ENCODE data around the gene ZNF629. TPM values are rescaled to one million over a fixed set of nuclear protein-coding genes. Genes with fewer than 3 reads are reported as not detected.
A peak's percentile ranks its signal among the peaks of the same experiment; 100 is the strongest.

The ZNF629 gene
- total RNA-seq, 2 experiments from 2014 or later = 1.6 to 1.7 TPM

DNA sequence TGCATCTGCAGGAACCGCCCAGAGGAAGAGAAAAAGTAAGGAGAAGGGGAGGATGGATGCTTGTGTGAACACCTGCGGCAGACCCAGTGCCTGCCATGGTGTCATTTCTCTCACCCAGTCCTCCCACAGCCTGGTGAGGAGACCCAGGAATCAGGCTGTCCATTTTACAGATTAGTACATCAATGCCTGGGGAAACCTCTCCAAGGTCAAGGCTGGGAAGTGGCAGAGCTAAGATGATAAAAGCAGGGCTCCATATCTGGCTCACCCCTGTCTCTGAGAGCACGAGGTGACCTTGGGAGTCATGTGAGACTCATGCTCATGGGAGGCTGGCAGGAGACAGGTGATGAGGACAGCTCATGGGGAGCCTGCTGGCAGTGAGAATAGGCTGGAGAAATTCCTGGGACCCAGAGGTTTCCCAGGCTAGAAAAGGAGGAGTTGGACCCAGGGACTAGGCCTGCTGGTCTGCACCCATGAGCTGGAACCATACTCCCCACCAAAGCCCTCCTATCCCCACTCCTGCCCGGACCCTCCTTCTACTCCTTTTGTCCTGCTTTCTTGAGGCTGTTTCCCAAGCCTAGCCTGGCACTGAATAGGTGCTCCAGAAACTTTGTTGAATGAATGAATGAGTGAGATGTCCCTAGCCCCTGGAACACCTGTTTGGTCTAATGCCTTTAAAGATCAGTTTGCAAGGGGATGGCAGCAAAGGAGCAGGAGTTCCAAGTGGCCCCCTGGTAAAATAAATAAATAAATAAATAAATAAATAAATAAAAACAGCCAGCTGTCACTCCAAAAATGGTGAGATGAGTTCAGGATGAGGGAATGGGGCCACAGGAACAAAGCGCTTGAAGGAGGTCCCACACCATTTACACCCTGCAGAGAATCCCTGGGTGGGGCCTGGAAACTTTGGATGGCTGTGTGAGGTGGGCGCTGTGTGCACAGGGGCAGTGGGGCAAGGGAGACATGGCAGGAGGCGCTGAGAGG lies 1.6 kb downstream of the ZNF629 start:
- TF ChIP-seq, protein P1, sequence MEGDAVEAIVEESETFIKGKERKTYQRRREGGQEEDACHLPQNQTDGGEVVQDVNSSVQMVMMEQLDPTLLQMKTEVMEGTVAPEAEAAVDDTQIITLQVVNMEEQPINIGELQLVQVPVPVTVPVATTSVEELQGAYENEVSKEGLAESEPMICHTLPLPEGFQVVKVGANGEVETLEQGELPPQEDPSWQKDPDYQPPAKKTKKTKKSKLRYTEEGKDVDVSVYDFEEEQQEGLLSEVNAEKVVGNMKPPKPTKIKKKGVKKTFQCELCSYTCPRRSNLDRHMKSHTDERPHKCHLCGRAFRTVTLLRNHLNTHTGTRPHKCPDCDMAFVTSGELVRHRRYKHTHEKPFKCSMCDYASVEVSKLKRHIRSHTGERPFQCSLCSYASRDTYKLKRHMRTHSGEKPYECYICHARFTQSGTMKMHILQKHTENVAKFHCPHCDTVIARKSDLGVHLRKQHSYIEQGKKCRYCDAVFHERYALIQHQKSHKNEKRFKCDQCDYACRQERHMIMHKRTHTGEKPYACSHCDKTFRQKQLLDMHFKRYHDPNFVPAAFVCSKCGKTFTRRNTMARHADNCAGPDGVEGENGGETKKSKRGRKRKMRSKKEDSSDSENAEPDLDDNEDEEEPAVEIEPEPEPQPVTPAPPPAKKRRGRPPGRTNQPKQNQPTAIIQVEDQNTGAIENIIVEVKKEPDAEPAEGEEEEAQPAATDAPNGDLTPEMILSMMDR (IDR thresholded peaks at IDR 0.05) = no peak
- Mint-ChIP-seq H3K4me1 (ENCODE audit: low read depth) (peaks cover 21% of the 10 kb centered on the region), H3K36me3 (ENCODE audit: low read depth) (no peaks in the 10 kb centered on the region), H3K4me3 (peak overlapping the region; percentile 82), H3K27me3 (peaks cover 5% of the 10 kb centered on the region), H3K27ac (no peak overlapping the region), H3K9me3 (no peaks in the 10 kb centered on the region)
- Histone ChIP-seq H3K4me3 (ENCODE audit: low read length) (no peak overlapping the region), H3K4me1 (ENCODE audit: insufficient read depth, low read length) (peaks cover 20% of the 10 kb centered on the region), H3K9me3 (ENCODE audit: control insufficient read depth in 1 of 2, insufficient read depth in 1 of 2, low read length in 2 of 2) (no peaks in the 10 kb centered on the region), H3K27ac (ENCODE audit: low read depth in 1 of 2, low read length in 2 of 2) (no peak overlapping the region), H3K27me3 (ENCODE audit: control insufficient read depth in 1 of 2, insufficient read depth in 2 of 2, low read length in 2 of 2) (peaks cover 7 to 17% of the 10 kb centered on the region in 2 experiments), H3K36me3 (ENCODE audit: insufficient read depth, low read length) (no peaks in the 10 kb centered on the region)
- intact Hi-C loops (cut with DNase I, micrococcal nuclease) = no loop called here
- ChIA-PET CTCF (no interaction called here), POLR2A (no interaction called here)
- no peak for DNase-seq
- ATAC-seq (ENCODE audit: poor library complexity) = no peak

DNA sequence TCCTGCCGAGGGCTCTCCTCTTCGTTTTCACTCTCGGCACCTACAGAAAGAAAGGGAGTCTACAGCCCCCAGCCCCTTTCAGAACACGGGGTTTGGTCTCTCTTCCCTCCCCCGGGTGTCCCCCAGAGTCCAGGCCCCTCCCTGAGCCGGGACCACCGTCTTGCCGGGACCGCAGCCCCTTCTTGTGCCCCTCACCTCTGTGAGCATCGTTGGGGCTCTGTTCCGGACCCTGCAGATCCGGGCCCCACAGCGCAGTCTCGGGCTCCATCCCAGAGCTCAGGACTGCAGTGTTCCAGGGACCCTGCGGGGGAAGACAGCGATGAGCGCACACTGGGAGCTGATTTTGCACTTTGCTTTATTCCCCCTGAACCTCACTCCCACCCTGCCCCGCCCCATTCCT lies 2.8 kb downstream of the ZNF629 start:
- Mint-ChIP-seq H3K4me3 (no peak overlapping the region), H3K9me3 (no peaks in the 10 kb centered on the region), H3K27ac (no peak overlapping the region), H3K27me3 (peaks cover 5% of the 10 kb centered on the region), H3K4me1 (ENCODE audit: low read depth) (peaks cover 21% of the 10 kb centered on the region), H3K36me3 (ENCODE audit: low read depth) (no peaks in the 10 kb centered on the region)
- intact Hi-C loops (cut with DNase I, micrococcal nuclease) = no loop called here
- DNase-seq (peak in 1 of 14 experiments; percentile 13), ATAC-seq (ENCODE audit: poor library complexity) (no peak)
- TF ChIP-seq, protein P1 (IDR thresholded peaks at IDR 0.05) = no peak
- ChIA-PET POLR2A (no interaction called here), CTCF (no interaction called here)
- Histone ChIP-seq H3K9me3 (ENCODE audit: control insufficient read depth in 1 of 2, insufficient read depth in 1 of 2, low read length in 2 of 2) (no peaks in the 10 kb centered on the region), H3K4me3 (ENCODE audit: low read length) (no peak overlapping the region), H3K36me3 (ENCODE audit: insufficient read depth, low read length) (no peaks in the 10 kb centered on the region), H3K27me3 (ENCODE audit: control insufficient read depth in 1 of 2, insufficient read depth in 2 of 2, low read length in 2 of 2) (peaks cover 7 to 17% of the 10 kb centered on the region in 2 experiments), H3K27ac (ENCODE audit: low read depth in 1 of 2, low read length in 2 of 2) (no peak overlapping the region), H3K4me1 (ENCODE audit: insufficient read depth, low read length) (peaks cover 20% of the 10 kb centered on the region)

DNA sequence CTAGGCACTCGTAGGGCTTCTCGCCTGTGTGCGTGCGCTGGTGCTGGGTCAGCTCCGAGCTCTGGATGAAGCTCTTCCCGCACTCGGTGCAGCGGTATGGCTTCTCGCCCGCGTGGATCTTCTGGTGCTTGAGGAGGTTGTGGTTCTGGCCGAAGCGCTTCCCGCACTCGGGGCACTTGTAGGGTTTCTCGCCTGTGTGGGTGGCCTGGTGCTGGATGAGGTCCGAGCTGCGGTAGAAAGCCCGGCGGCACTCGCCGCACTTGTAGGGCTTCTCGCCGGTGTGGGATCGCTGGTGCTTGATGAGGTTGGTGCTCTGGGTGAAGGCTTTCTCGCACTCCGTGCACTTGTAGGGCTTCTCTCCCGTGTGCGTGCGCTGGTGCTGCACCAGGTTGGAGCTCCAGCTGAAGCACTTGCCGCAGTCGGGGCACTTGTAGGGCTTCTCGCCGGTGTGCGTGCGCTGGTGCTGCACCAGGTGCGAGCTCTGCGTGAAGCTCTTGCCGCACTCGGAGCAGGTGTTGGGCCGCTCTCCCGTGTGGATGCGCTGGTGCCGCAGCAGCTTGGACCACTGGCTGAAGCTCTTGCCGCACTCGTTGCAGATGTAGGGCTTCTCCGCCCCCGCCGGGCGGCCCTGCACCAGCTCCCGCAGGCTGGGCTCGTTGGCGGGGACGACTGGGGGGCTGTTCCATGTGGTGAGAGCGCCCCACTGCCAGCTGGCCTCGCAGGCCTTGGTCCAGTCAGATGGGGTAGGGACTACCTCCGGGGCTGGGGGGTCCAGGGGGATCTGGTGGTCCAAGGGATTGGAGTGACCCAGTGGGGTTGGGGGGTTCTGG lies 3.5 kb downstream of the ZNF629 start:
- no peaks in the 10 kb centered on the region for H3K9me3 Mint-ChIP-seq
- POLR2A ChIA-PET = interaction anchor here (0.5 kb wide), 1 partner anchor 684 kb away, joined by 5 read pairs; no protein-coding TSS in a partner anchor
- CTCF ChIA-PET = interaction anchor here (1.1 kb wide), 1 partner anchor 185 kb away, joined by 3 read pairs; no protein-coding TSS in a partner anchor

More for the DNA sequence above, 3.5 kb downstream of the ZNF629 start:
- ATAC-seq (ENCODE audit: poor library complexity) = no peak
- peak in 1 of 14 experiments; percentile 16 for DNase-seq
- Histone ChIP-seq H3K4me1 (ENCODE audit: insufficient read depth, low read length) (peaks cover 20% of the 10 kb centered on the region), H3K27me3 (ENCODE audit: control insufficient read depth in 1 of 2, insufficient read depth in 2 of 2, low read length in 2 of 2) (peaks cover 7 to 17% of the 10 kb centered on the region in 2 experiments), H3K36me3 (ENCODE audit: insufficient read depth, low read length) (no peaks in the 10 kb centered on the region), H3K9me3 (ENCODE audit: control insufficient read depth in 1 of 2, insufficient read depth in 1 of 2, low read length in 2 of 2) (no peaks in the 10 kb centered on the region), H3K27ac (ENCODE audit: low read depth in 1 of 2, low read length in 2 of 2) (no peak overlapping the region), H3K4me3 (ENCODE audit: low read length) (no peak overlapping the region)
- Mint-ChIP-seq H3K27me3 (peaks cover 5% of the 10 kb centered on the region), H3K36me3 (ENCODE audit: low read depth) (no peaks in the 10 kb centered on the region), H3K27ac (no peak overlapping the region), H3K4me1 (ENCODE audit: low read depth) (peaks cover 21% of the 10 kb centered on the region), H3K4me3 (no peak overlapping the region)
- TF ChIP-seq, protein P1 (IDR thresholded peaks at IDR 0.05) = no peak
- intact Hi-C loops (cut with DNase I, micrococcal nuclease) = no loop called here

All from CD4-positive, alpha-beta T cell (primary cell).